Tibial nerve (tissue), 4 donors: Measurements from ENCODE around the gene XPO5. TPM values are rescaled to one million over a fixed set of nuclear protein-coding genes. Genes with fewer than 3 reads are reported as not detected.
A peak's percentile ranks its signal among the peaks of the same experiment; 100 is the strongest.

Experiments
- DNase-seq, 2 donors: peaks; one replicate each; pipeline ENCODE4 v3.0.0-alpha.2; 2019; ENCODE audit warnings: low spot score in 2 of 2
- H3K27ac ChIP-seq, 4 donors: fragments of 200-600 bp; sonication (generic) in 3 of 4; one replicate each; pipeline ENCODE4 v1.5.1; 2017 to 2019; ENCODE audit warnings: mild to moderate bottlenecking in 1 of 4
- H3K27me3 ChIP-seq, 2 donors: fragments of 200-600 bp; sonication (generic) in 1 of 2; one replicate each; pipeline versions ENCODE4 v1.5.1 to v1.6.0; 2017 to 2019
- H3K36me3 ChIP-seq, 3 donors: fragments of 200-600 bp; sonication (generic); one replicate each; pipeline ENCODE4 v1.5.1; 2018 to 2019
- H3K4me1 ChIP-seq, 4 donors: fragments of 200-600 bp; sonication (generic) in 3 of 4; one replicate each; pipeline ENCODE4 v1.5.1; 2017 to 2019
- H3K4me3 ChIP-seq, 4 donors: fragments of 200-600 bp; sonication (generic) in 3 of 4; one replicate each; pipeline ENCODE4 v1.5.1; 2017 to 2019; ENCODE audit warnings: mild to moderate bottlenecking in 1 of 4, moderate library complexity in 1 of 4
- H3K9me3 ChIP-seq, 4 donors: fragments of 200-600 bp; sonication (generic) in 3 of 4; one replicate each; pipeline ENCODE4 v1.5.1; 2017 to 2019
- CTCF ChIP-seq, 5 experiments: fragments of 200-600 bp in 3 of 5; fragments of 450-650 bp in 2 of 5; sonication (generic) in 3 of 5; IDR thresholded peaks; one replicate each; pipeline ENCODE4 v1.5.1; 2016 to 2019; ENCODE audit warnings: antibody characterized with exemption in 5 of 5, mild to moderate bottlenecking in 3 of 5, moderate library complexity in 2 of 5
- EP300 ChIP-seq, 2 donors: sonication (generic); formaldehyde crosslinking; IDR thresholded peaks; one replicate each; pipeline ENCODE4 v1.6.1; 2017; ENCODE audit warnings: antibody characterized with exemption in 2 of 2, mild to moderate bottlenecking in 1 of 2
- POLR2A ChIP-seq, 2 donors: fragments of 450-650 bp; IDR thresholded peaks; one replicate each; pipeline ENCODE4 v1.6.1; 2017; ENCODE audit warnings: antibody characterized with exemption in 2 of 2, mild to moderate bottlenecking in 2 of 2, moderate library complexity in 2 of 2
- WGBS, 2 donors: methylation state at CpG; one replicate each; pipeline ENCODE4 v1.1.5; 2018; 5-methylcytosine and 5-hydroxymethylcytosine counted together
- total RNA-seq, 4 donors: library from RNA; depleted of rRNA; stranded (reverse); fragments of >200 nt; gene quantifications; one replicate each; pipeline ENCODE4 v1.1.0, GENCODE V29; 2016

Gene XPO5
- total RNA-seq, 4 donors from 2014 or later, result 12.5 to 38.3 (median 32.8) TPM

- TF ChIP-seq EP300 (IDR thresholded peaks at IDR 0.05) (no peak), CTCF (IDR thresholded peaks at IDR 0.05) (no peak), POLR2A (IDR thresholded peaks at IDR 0.05) (no peak)
- Histone ChIP-seq H3K36me3 (peaks cover 0 to 51% (median 12%) of the 10 kb centered on the region in 3 donors), H3K4me1 (peaks cover 0 to 2% (median 0%) of the 10 kb centered on the region in 4 donors), H3K27ac (no peak overlapping the region), H3K27me3 (no peaks in the 10 kb centered on the region), H3K9me3 (no peaks in the 10 kb centered on the region), H3K4me3 (no peak overlapping the region)
- 77 to 80% methylated on average over 5 of the region's 5 CpGs for WGBS, 2 donors
- DNase-seq, result no peak
Measured at GRCh38 chr6:43582911-43583310, 7.1 kb upstream of the XPO5 start.

- H3K27me3 ChIP-seq, result no peaks in the 10 kb centered on the region
- no peaks in the 10 kb centered on the region for H3K9me3 ChIP-seq
- TF ChIP-seq POLR2A (IDR thresholded peaks at IDR 0.05), result no peak
- no peak for TF ChIP-seq CTCF (IDR thresholded peaks at IDR 0.05)
- no peak for TF ChIP-seq EP300 (IDR thresholded peaks at IDR 0.05)
- no peak for DNase-seq
- H3K27ac ChIP-seq, result no peak overlapping the region
- no peak overlapping the region for H3K4me3 ChIP-seq
- peaks cover 0 to 26% (median 9%) of the 10 kb centered on the region in 4 donors for H3K4me1 ChIP-seq
- H3K36me3 ChIP-seq, result peaks cover 0 to 15% (median 7%) of the 10 kb centered on the region in 3 donors
- WGBS, 2 donors, result 79 to 88% methylated on average over 2 of the region's 2 CpGs
Measured at GRCh38 chr6:43579171-43579570, 3.3 kb upstream of the XPO5 start.

- H3K36me3 ChIP-seq, result peaks cover 0 to 11% (median 2%) of the 10 kb centered on the region in 3 donors
- DNase-seq, result no peak
- peaks cover 0 to 30% (median 9%) of the 10 kb centered on the region in 4 donors for H3K4me1 ChIP-seq
- WGBS, 2 donors, result 77 to 87% methylated on average over 3 of the region's 3 CpGs
- no peaks in the 10 kb centered on the region for H3K27me3 ChIP-seq
- no peak for TF ChIP-seq CTCF (IDR thresholded peaks at IDR 0.05)
- no peaks in the 10 kb centered on the region for H3K9me3 ChIP-seq
- no peak overlapping the region for H3K27ac ChIP-seq
- no peak overlapping the region for H3K4me3 ChIP-seq
Measured at GRCh38 chr6:43578748-43579147, 2.9 kb upstream of the XPO5 start.

GRCh38 chr6:43575105-43575771 is 600 bp downstream of the XPO5 start:
- WGBS, 2 donors, result 1% methylated on average over 38 of the region's 38 CpGs
- H3K9me3 ChIP-seq, result no peaks in the 10 kb centered on the region
- H3K27me3 ChIP-seq, result no peaks in the 10 kb centered on the region
- no peak for DNase-seq
- H3K4me3 ChIP-seq, result peak overlapping the region; percentile 73 to 85 (median 83)
- H3K27ac ChIP-seq, result peak overlapping the region in 3 of 4 donors; percentile 49 to 70 (median 70)
- TF ChIP-seq POLR2A (IDR thresholded peaks at IDR 0.05) (no peak), EP300 (IDR thresholded peaks at IDR 0.05) (no peak), CTCF (IDR thresholded peaks at IDR 0.05) (no peak)
- H3K36me3 ChIP-seq, result peaks cover 0 to 24% (median 0%) of the 10 kb centered on the region in 3 donors
- H3K4me1 ChIP-seq, result peaks cover 0 to 33% (median 9%) of the 10 kb centered on the region in 4 donors

GRCh38 chr6:43572015-43572414 is 3.8 kb downstream of the XPO5 start:
- no peaks in the 10 kb centered on the region for H3K27me3 ChIP-seq
- H3K4me3 ChIP-seq, result no peak overlapping the region
- peaks cover 0 to 53% (median 0%) of the 10 kb centered on the region in 3 donors for H3K36me3 ChIP-seq
- WGBS, 2 donors, result 95% methylated on average over 4 of the region's 4 CpGs
- H3K4me1 ChIP-seq, result peaks cover 0 to 24% (median 5%) of the 10 kb centered on the region in 4 donors
- TF ChIP-seq EP300 (IDR thresholded peaks at IDR 0.05) (no peak), POLR2A (IDR thresholded peaks at IDR 0.05) (no peak), CTCF (IDR thresholded peaks at IDR 0.05) (no peak)
- no peak overlapping the region for H3K27ac ChIP-seq
- no peak for DNase-seq
- no peaks in the 10 kb centered on the region for H3K9me3 ChIP-seq
